Jurkat, Clone E6-1 (cell line): ENCODE measurements around the gene KDM4B.

Source experiments
- DNase-seq: peaks from one replicate; pipeline ENCODE4 v3.0.0-alpha.2; 2011; ENCODE audit warnings: low read depth, low spot score
- H3K4me3 ChIP-seq: 2 replicates; pipeline ENCODE4 v1.5.1; 2011; ENCODE audit warnings: mild to moderate bottlenecking, low read length, control low read depth, moderate library complexity

KDM4B gene

GRCh38 chr19:5057860-5058259, 88.9 kb downstream of the KDM4B start:
- DNase-seq: no peak
- no peak overlapping the region for H3K4me3 ChIP-seq

GRCh38 chr19:5058521-5059212, 89.8 kb downstream of the KDM4B start:
- DNase-seq: no peak

GRCh38 chr19:5059213-5059574, 90.3 kb downstream of the KDM4B start:
- no peak for DNase-seq

More at GRCh38 chr19:5058521-5059212, 89.8 kb downstream of the KDM4B start:
- H3K4me3 ChIP-seq: no peak overlapping the region

GRCh38 chr19:5059793-5060192, 90.9 kb downstream of the KDM4B start:
- no peak overlapping the region for H3K4me3 ChIP-seq
- DNase-seq: no peak

More at GRCh38 chr19:5059213-5059574, 90.3 kb downstream of the KDM4B start:
- no peak overlapping the region for H3K4me3 ChIP-seq

GRCh38 chr19:5062195-5062594, 93.3 kb downstream of the KDM4B start:
- H3K4me3 ChIP-seq: no peak overlapping the region
- no peak for DNase-seq

- H3K4me3 ChIP-seq: no peak overlapping the region
- DNase-seq: no peak
These were observed 93.9 kb downstream of the KDM4B start for GRCh38 chr19:5062799-5063198.

GRCh38 chr19:5063873-5064645, 95.1 kb downstream of the KDM4B start:
- H3K4me3 ChIP-seq: no peak overlapping the region
- DNase-seq: no peak

- H3K4me3 ChIP-seq: no peak overlapping the region
- no peak for DNase-seq
These were observed 96.0 kb downstream of the KDM4B start for GRCh38 chr19:5064896-5065295.

GRCh38 chr19:5065663-5066093, 96.8 kb downstream of the KDM4B start:
- DNase-seq: no peak
- no peak overlapping the region for H3K4me3 ChIP-seq

GRCh38 chr19:5066768-5067167, 97.9 kb downstream of the KDM4B start:
- H3K4me3 ChIP-seq: no peak overlapping the region
- no peak for DNase-seq

- H3K4me3 ChIP-seq: no peak overlapping the region
These were observed 98.8 kb downstream of the KDM4B start for GRCh38 chr19:5067678-5068077.

GRCh38 chr19:5068233-5069072, 99.5 kb downstream of the KDM4B start:
- DNase-seq: no peak
- H3K4me3 ChIP-seq: no peak overlapping the region

More at GRCh38 chr19:5067678-5068077, 98.8 kb downstream of the KDM4B start:
- DNase-seq: no peak

GRCh38 chr19:5070331-5070730, 101.4 kb downstream of the KDM4B start:
- H3K4me3 ChIP-seq: no peak overlapping the region
- no peak for DNase-seq

- H3K4me3 ChIP-seq: no peak overlapping the region
- DNase-seq: no peak
These were observed 102.0 kb downstream of the KDM4B start for GRCh38 chr19:5070930-5071329.

GRCh38 chr19:5071579-5071978, 102.7 kb downstream of the KDM4B start:
- H3K4me3 ChIP-seq: no peak overlapping the region
- no peak for DNase-seq

- DNase-seq: no peak
- H3K4me3 ChIP-seq: no peak overlapping the region
These were observed 103.2 kb downstream of the KDM4B start for GRCh38 chr19:5072115-5072514.

- H3K4me3 ChIP-seq: no peak overlapping the region
- DNase-seq: no peak
These were observed 104.4 kb downstream of the KDM4B start for GRCh38 chr19:5073153-5073844.

- DNase-seq: no peak
- H3K4me3 ChIP-seq: no peak overlapping the region
These were observed 105.5 kb downstream of the KDM4B start for GRCh38 chr19:5074407-5074806.

- DNase-seq: no peak
- H3K4me3 ChIP-seq: no peak overlapping the region
These were observed 106.0 kb downstream of the KDM4B start for GRCh38 chr19:5074830-5075394.
